22Rv1 (cell line): Measurements from ENCODE around the gene CRYBG1.
A peak's percentile ranks its signal among the peaks of the same experiment; 100 is the strongest.

ENCODE experiments used
- H3K27ac ChIP-seq: fragments of 450-650 bp; 2 replicates; pipeline ENCODE4 v1.5.1; 2017
- CTCF ChIP-seq: fragments of 450-650 bp; IDR thresholded peaks from 2 replicates; pipeline ENCODE4 v1.5.1; 2017; ENCODE audit warnings: mild to moderate bottlenecking
- ZFX ChIP-seq: fragments of 450-650 bp; IDR thresholded peaks from 2 replicates; pipeline ENCODE4 v1.6.1; 2017; ENCODE audit warnings: antibody characterized with exemption, borderline replicate concordance

Gene CRYBG1

GRCh38 chr6:106430466-106430865 is 69.9 kb downstream of the CRYBG1 start:
- TF ChIP-seq ZFX (no peak), CTCF (no peak)
- H3K27ac ChIP-seq: no peak overlapping the region

- peak overlapping the region; percentile 25 for H3K27ac ChIP-seq
- TF ChIP-seq ZFX: no peak
- TF ChIP-seq CTCF: no peak
Observed at GRCh38 chr6:106431405-106431804, 70.9 kb downstream of the CRYBG1 start.

GRCh38 chr6:106431972-106432371 is 71.5 kb downstream of the CRYBG1 start:
- peak overlapping the region; percentile 25 for H3K27ac ChIP-seq
- TF ChIP-seq CTCF: no peak
- no peak for TF ChIP-seq ZFX

GRCh38 chr6:106434530-106434929 is 74.0 kb downstream of the CRYBG1 start:
- H3K27ac ChIP-seq: no peak overlapping the region; the same call in 1 of the 2 replicates
- no peak for TF ChIP-seq ZFX

- TF ChIP-seq CTCF: no peak
- no peak for TF ChIP-seq ZFX
Observed at GRCh38 chr6:106439459-106439858, 78.9 kb downstream of the CRYBG1 start.

GRCh38 chr6:106440546-106440945 is 80.0 kb downstream of the CRYBG1 start:
- TF ChIP-seq CTCF (no peak), ZFX (no peak)
- no peak overlapping the region for H3K27ac ChIP-seq

More at GRCh38 chr6:106439459-106439858, 78.9 kb downstream of the CRYBG1 start:
- H3K27ac ChIP-seq: no peak overlapping the region

- H3K27ac ChIP-seq: no peak overlapping the region
- TF ChIP-seq ZFX: no peak
- no peak for TF ChIP-seq CTCF
Observed at GRCh38 chr6:106442395-106442794, 81.9 kb downstream of the CRYBG1 start.

GRCh38 chr6:106444777-106445507 is 84.4 kb downstream of the CRYBG1 start:
- no peak for TF ChIP-seq ZFX
- peak; percentile 86 for TF ChIP-seq CTCF
- no peak overlapping the region for H3K27ac ChIP-seq
